Stomach (tissue), 4 donors: ENCODE results near the gene POLR2C.

Experiments used
- POLR2A ChIP-seq, 4 donors: fragments of 450-650 bp; IDR thresholded peaks; one replicate each; pipeline ENCODE4 v1.6.1; 2016; ENCODE audit warnings: antibody characterized with exemption in 4 of 4, control low read depth in 2 of 4, mild to moderate bottlenecking in 1 of 4, moderate library complexity in 1 of 4
- TF ChIP-seq, protein P1 (sequence below), 7 experiments: fragments of 450-650 bp in 4 of 7; fragments of 200-600 bp in 3 of 7; sonication (generic) in 3 of 7; IDR thresholded peaks; one replicate each; pipeline ENCODE4 v1.5.1; 2016 to 2019; ENCODE audit warnings: antibody characterized with exemption in 7 of 7, control low read depth in 2 of 7, mild to moderate bottlenecking in 1 of 7

GRCh38 chr16:57484515-57485005, 22.1 kb downstream of the POLR2C start:
- TF ChIP-seq, protein P1, sequence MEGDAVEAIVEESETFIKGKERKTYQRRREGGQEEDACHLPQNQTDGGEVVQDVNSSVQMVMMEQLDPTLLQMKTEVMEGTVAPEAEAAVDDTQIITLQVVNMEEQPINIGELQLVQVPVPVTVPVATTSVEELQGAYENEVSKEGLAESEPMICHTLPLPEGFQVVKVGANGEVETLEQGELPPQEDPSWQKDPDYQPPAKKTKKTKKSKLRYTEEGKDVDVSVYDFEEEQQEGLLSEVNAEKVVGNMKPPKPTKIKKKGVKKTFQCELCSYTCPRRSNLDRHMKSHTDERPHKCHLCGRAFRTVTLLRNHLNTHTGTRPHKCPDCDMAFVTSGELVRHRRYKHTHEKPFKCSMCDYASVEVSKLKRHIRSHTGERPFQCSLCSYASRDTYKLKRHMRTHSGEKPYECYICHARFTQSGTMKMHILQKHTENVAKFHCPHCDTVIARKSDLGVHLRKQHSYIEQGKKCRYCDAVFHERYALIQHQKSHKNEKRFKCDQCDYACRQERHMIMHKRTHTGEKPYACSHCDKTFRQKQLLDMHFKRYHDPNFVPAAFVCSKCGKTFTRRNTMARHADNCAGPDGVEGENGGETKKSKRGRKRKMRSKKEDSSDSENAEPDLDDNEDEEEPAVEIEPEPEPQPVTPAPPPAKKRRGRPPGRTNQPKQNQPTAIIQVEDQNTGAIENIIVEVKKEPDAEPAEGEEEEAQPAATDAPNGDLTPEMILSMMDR (IDR thresholded peaks at IDR 0.05), result no peak
- TF ChIP-seq POLR2A (IDR thresholded peaks at IDR 0.05), result no peak
